PFSK-1 (cell line): ENCODE data around the gene FGF8.

ENCODE experiments used
- POLR2AphosphoS5 ChIP-seq: IDR thresholded peaks from 2 replicates; pipeline ENCODE4 v1.6.1; 2012; ENCODE audit warnings: low read depth, mild to moderate bottlenecking, control low read depth, low read length, moderate library complexity
- SIN3A ChIP-seq: IDR thresholded peaks from 2 replicates; pipeline ENCODE4 v1.6.1; 2012; ENCODE audit warnings: mild to moderate bottlenecking, low read length, moderate library complexity, borderline replicate concordance; ENCODE audit not compliant: insufficient read depth

GRCh38 chr10:101720606-101721230 lies 55.2 kb downstream of the FGF8 start:
- TF ChIP-seq POLR2AphosphoS5 (no peak), SIN3A (no peak)
